GM20000 (cell line): Measurements from ENCODE around the gene OAS3.

Experiments
- DNase-seq: peaks from one replicate; pipeline ENCODE4 v3.0.0; 2012; ENCODE audit warnings: low spot score
- CTCF ChIP-seq: IDR thresholded peaks from 2 replicates; pipeline ENCODE4 v1.5.1; 2012; ENCODE audit warnings: mild to moderate bottlenecking, control low read depth; ENCODE audit errors: extremely low read depth, missing control alignments

Gene OAS3

GRCh38 chr12:113006641-113007040 is 68.4 kb downstream of the OAS3 start:
- TF ChIP-seq CTCF, result no peak
- no peak for DNase-seq

- DNase-seq, result no peak
- TF ChIP-seq CTCF, result no peak
These were observed 68.9 kb downstream of the OAS3 start for GRCh38 chr12:113007166-113007565.

GRCh38 chr12:113010701-113011100 is 72.4 kb downstream of the OAS3 start:
- no peak for TF ChIP-seq CTCF

GRCh38 chr12:113014565-113014964 is 76.3 kb downstream of the OAS3 start:
- no peak for TF ChIP-seq CTCF
- no peak for DNase-seq

More at GRCh38 chr12:113010701-113011100, 72.4 kb downstream of the OAS3 start:
- DNase-seq, result no peak

- TF ChIP-seq CTCF, result no peak
These were observed 78.5 kb downstream of the OAS3 start for GRCh38 chr12:113016796-113017195.

GRCh38 chr12:113019025-113019424 is 80.8 kb downstream of the OAS3 start:
- no peak for DNase-seq

More at GRCh38 chr12:113016796-113017195, 78.5 kb downstream of the OAS3 start:
- no peak for DNase-seq

GRCh38 chr12:113021500-113021899 is 83.2 kb downstream of the OAS3 start:
- no peak for TF ChIP-seq CTCF
- DNase-seq, result no peak

More at GRCh38 chr12:113019025-113019424, 80.8 kb downstream of the OAS3 start:
- no peak for TF ChIP-seq CTCF
